CD4-positive, alpha-beta T cell (primary cell): ENCODE data around the gene ATP6V0D1. TPM values are rescaled to one million over a fixed set of nuclear protein-coding genes. Genes with fewer than 3 reads are reported as not detected.

Experiments used
- ATAC-seq: fragments of 200-7000 bp; cut with Tn5 transposase; one replicate; pipeline ENCODE4 v1.10.0; 2022; ENCODE audit warnings: mild to moderate bottlenecking; ENCODE audit not compliant: poor library complexity
- CTCF ChIA-PET: fragments of 350-600 bp; sonication (Branson Sonifier 250); formaldehyde crosslinking; loops from one replicate; lab custom pipeline; 2021; ENCODE audit warnings: antibody characterized with exemption, inconsistent platforms; lab: Charles Lee
- POLR2A ChIA-PET: fragments of 350-600 bp; sonication (Branson Sonifier 250); formaldehyde crosslinking; loops from one replicate; lab custom pipeline; 2021; ENCODE audit warnings: antibody characterized with exemption, inconsistent platforms; lab: Charles Lee
- DNase-seq, 14 experiments: peaks; one replicate each; pipeline ENCODE4 v3.0.0-alpha.2; 2013 to 2020; ENCODE audit warnings: mixed read lengths in 2 of 14
- H3K27ac ChIP-seq, 2 donors: one replicate each; pipeline versions ENCODE4 v1.5.1 to v1.7.0; 2013; ENCODE audit warnings: low read length in 2 of 2, low read depth in 1 of 2, mild to moderate bottlenecking in 1 of 2
- H3K27me3 ChIP-seq, 2 experiments: 1 replicate in 1 of 2; 2 replicates in 1 of 2; pipeline versions ENCODE4 v1.6.1 to v1.7.0; 2013; ENCODE audit warnings: low read length in 2 of 2, control low read depth in 1 of 2, mild to moderate bottlenecking in 1 of 2, moderate library complexity in 1 of 2; ENCODE audit not compliant: insufficient read depth in 2 of 2, control insufficient read depth in 1 of 2
- H3K36me3 ChIP-seq: one replicate; pipeline ENCODE4 v1.6.1; 2013; ENCODE audit warnings: low read length, control low read depth; ENCODE audit not compliant: insufficient read depth
- H3K4me1 ChIP-seq: one replicate; pipeline ENCODE4 v1.6.1; 2013; ENCODE audit warnings: low read length, control low read depth; ENCODE audit not compliant: insufficient read depth
- H3K4me3 ChIP-seq: one replicate; pipeline ENCODE4 v1.5.1; 2013; ENCODE audit warnings: mild to moderate bottlenecking, low read length, moderate library complexity
- H3K9me3 ChIP-seq, 2 experiments: 1 replicate in 1 of 2; 2 replicates in 1 of 2; pipeline versions ENCODE4 v1.6.1 to v1.7.0; 2013; ENCODE audit warnings: low read length in 2 of 2, mild to moderate bottlenecking in 2 of 2, control low read depth in 1 of 2, moderate library complexity in 1 of 2; ENCODE audit not compliant: control insufficient read depth in 1 of 2, insufficient read depth in 1 of 2
- H3K27ac Mint-ChIP-seq: one replicate; pipeline ENCODE4 v1.8.0; 2020; ENCODE audit warnings: mixed read lengths
- H3K27me3 Mint-ChIP-seq: one replicate; pipeline ENCODE4 v1.8.0; 2021; ENCODE audit warnings: mixed read lengths
- H3K36me3 Mint-ChIP-seq: one replicate; pipeline ENCODE4 v1.8.0; 2021; ENCODE audit warnings: low read depth, mixed read lengths
- H3K4me1 Mint-ChIP-seq: one replicate; pipeline ENCODE4 v1.8.0; 2021; ENCODE audit warnings: low read depth, mixed read lengths
- H3K4me3 Mint-ChIP-seq: one replicate; pipeline ENCODE4 v1.8.0; 2020; ENCODE audit warnings: mild to moderate bottlenecking, mixed read lengths
- H3K9me3 Mint-ChIP-seq: one replicate; pipeline ENCODE4 v1.8.0; 2020; ENCODE audit warnings: mixed read lengths
- CTCF ChIP-seq: fragments of 200-600 bp; IDR thresholded peaks from one replicate; pipeline ENCODE4 v1.8.0; 2022; ENCODE audit warnings: antibody characterized with exemption, mild to moderate bottlenecking
- intact Hi-C, 2 experiments: fragments of 100-400 bp; cut with DNase I in 1 of 2; cut with micrococcal nuclease in 1 of 2; formaldehyde crosslinking; loops; one replicate each; pipeline versions ENCODE4 v1.15.1 to v1.9.0; 2023 to 2025; cut with DNase I, micrococcal nuclease
- total RNA-seq, 174 experiments: library from RNA in 2 of 174; stranded (reverse) in 2 of 174; gene quantifications; one replicate each; pipeline ENCODE4 v1.2.3 and lab custom pipeline; 2021 to 2026

The ATP6V0D1 gene
- total RNA-seq, 2 experiments from 2014 or later: 39.4 to 41.7 TPM

GRCh38 chr16:67443265-67443664, 37.7 kb downstream of the ATP6V0D1 start:
- no peak for ATAC-seq
- peaks cover 55% of the 10 kb centered on the region for H3K36me3 Mint-ChIP-seq
- H3K4me1 Mint-ChIP-seq: no peaks in the 10 kb centered on the region
- no peak for DNase-seq
- no peak for TF ChIP-seq CTCF
- Histone ChIP-seq H3K4me3 (no peak overlapping the region), H3K9me3 (peaks cover 0 to 4% of the 10 kb centered on the region in 2 experiments), H3K27ac (no peak overlapping the region), H3K27me3 (no peaks in the 10 kb centered on the region), H3K36me3 (peaks cover 73% of the 10 kb centered on the region), H3K4me1 (no peaks in the 10 kb centered on the region)
- intact Hi-C loops: no loop called here
- ChIA-PET CTCF (no interaction called here), POLR2A (no interaction called here)
- no peaks in the 10 kb centered on the region for H3K9me3 Mint-ChIP-seq
- H3K27me3 Mint-ChIP-seq: no peaks in the 10 kb centered on the region
- H3K4me3 Mint-ChIP-seq: no peak overlapping the region
- H3K27ac Mint-ChIP-seq: no peak overlapping the region

- Mint-ChIP-seq H3K4me3 (no peak overlapping the region), H3K27ac (no peak overlapping the region), H3K36me3 (peaks cover 59% of the 10 kb centered on the region), H3K9me3 (no peaks in the 10 kb centered on the region), H3K27me3 (no peaks in the 10 kb centered on the region), H3K4me1 (no peaks in the 10 kb centered on the region)
- POLR2A ChIA-PET: no interaction called here
- Histone ChIP-seq H3K27me3 (no peaks in the 10 kb centered on the region), H3K36me3 (peaks cover 76% of the 10 kb centered on the region), H3K4me3 (no peak overlapping the region), H3K9me3 (peaks cover 0 to 3% of the 10 kb centered on the region in 2 experiments), H3K27ac (no peak overlapping the region), H3K4me1 (no peaks in the 10 kb centered on the region)
- TF ChIP-seq CTCF: no peak
- ATAC-seq: no peak
- no peak for DNase-seq
- intact Hi-C loops: no loop called here
- CTCF ChIA-PET: no interaction called here
These were observed 38.2 kb downstream of the ATP6V0D1 start for GRCh38 chr16:67442581-67443255.

- Histone ChIP-seq H3K9me3 (no peaks in the 10 kb centered on the region), H3K4me1 (no peaks in the 10 kb centered on the region), H3K27ac (no peak overlapping the region), H3K27me3 (no peaks in the 10 kb centered on the region), H3K4me3 (no peak overlapping the region), H3K36me3 (peaks cover 73% of the 10 kb centered on the region)
- no peaks in the 10 kb centered on the region for H3K9me3 Mint-ChIP-seq
- no peak for TF ChIP-seq CTCF
- ChIA-PET POLR2A (no interaction called here), CTCF (interaction anchor here (0.6 to 0.7 kb wide), 2 partner anchors 224 to 1505 kb away, joined by 3 read pairs; no protein-coding TSS in a partner anchor)
- no peak for ATAC-seq
- no peak overlapping the region for H3K27ac Mint-ChIP-seq
- H3K27me3 Mint-ChIP-seq: no peaks in the 10 kb centered on the region
- no peak for DNase-seq
- H3K4me1 Mint-ChIP-seq: no peaks in the 10 kb centered on the region
- H3K4me3 Mint-ChIP-seq: no peak overlapping the region
- H3K36me3 Mint-ChIP-seq: peaks cover 58% of the 10 kb centered on the region
- intact Hi-C loops: no loop called here
These were observed 39.0 kb downstream of the ATP6V0D1 start for GRCh38 chr16:67441907-67442306.
